Astrocyte (in vitro differentiated cells and primary cell): Measurements from ENCODE around the gene C1orf35.

Experiments
- CTCF ChIP-seq: IDR thresholded peaks from 2 replicates; pipeline ENCODE4 v1.5.1; 2011; ENCODE audit warnings: low read depth, mild to moderate bottlenecking, inconsistent platforms, low read length, moderate library complexity; ENCODE audit not compliant: insufficient read depth
- EZH2 ChIP-seq: IDR thresholded peaks from 2 replicates; pipeline ENCODE4 v1.6.1; 2012; ENCODE audit warnings: mild to moderate bottlenecking, low read length, inconsistent platforms; ENCODE audit not compliant: insufficient read depth

- TF ChIP-seq CTCF (no peak), EZH2 (peak; percentile 60)
Measured at GRCh38 chr1:228060458-228061190, 42.5 kb downstream of the C1orf35 start.
